SK-N-SH (cell line): ENCODE data around the gene INTS14. TPM values are rescaled to one million over a fixed set of nuclear protein-coding genes. Genes with fewer than 3 reads are reported as not detected.

Source experiments
- CTCF ChIA-PET: fragments of 300-600, 350-600 bp; formaldehyde crosslinking; extraction: SDS; loops from one replicate; lab custom pipeline; 2021; lab: Yijun Ruan, JAX
- POLR2A ChIA-PET: fragments of 350-600 bp; sonication (Branson Sonifier 250); formaldehyde crosslinking; extraction: SDS; loops from one replicate; lab custom pipeline; 2020; ENCODE audit warnings: antibody characterized with exemption, inconsistent platforms; lab: Yijun Ruan, JAX
- DNase-seq: peaks from one replicate; pipeline ENCODE4 v3.0.0; 2012
- H2AFZ ChIP-seq: fragments of 200-600 bp; sonication (generic); 2 replicates; pipeline ENCODE4 v1.8.1; 2016; ENCODE audit warnings: antibody characterized with exemption, mild to moderate bottlenecking, low read depth
- H3F3A ChIP-seq: fragments of 200-600 bp; sonication (generic); replicated peaks from 2 replicates; pipeline ENCODE3; 2016; ENCODE audit warnings: antibody characterized with exemption, mild to moderate bottlenecking; ENCODE audit not compliant: insufficient read depth
- H3K27ac ChIP-seq, 2 experiments: fragments of 200-500 bp in 1 of 2; fragments of 200-600 bp in 1 of 2; sonication (Bioruptor generic) in 1 of 2; sonication (generic), shearing (Covaris generic) in 1 of 2; 2 replicates each; pipeline versions ENCODE4 v1.5.1 to v1.6.1; 2014 to 2016; ENCODE audit warnings: low read depth in 2 of 2, inconsistent platforms in 1 of 2, low read length in 1 of 2, mild to moderate bottlenecking in 1 of 2, mixed read lengths in 1 of 2
- H3K27me3 ChIP-seq: fragments of 200-600 bp; sonication (generic), shearing (Covaris generic); 2 replicates; pipeline ENCODE4 v1.6.1; 2016; ENCODE audit warnings: mixed run types; ENCODE audit not compliant: insufficient read depth
- H3K36me3 ChIP-seq, 2 experiments: fragments of 200-500 bp in 1 of 2; fragments of 200-600 bp in 1 of 2; sonication (Bioruptor generic) in 1 of 2; sonication (generic) in 1 of 2; replicated peaks in 1 of 2; 2 replicates each; pipeline versions ENCODE3 to v1.5.1; 2014 to 2016; ENCODE audit warnings: low read length in 1 of 2, mild to moderate bottlenecking in 1 of 2; ENCODE audit not compliant: insufficient read depth in 2 of 2, control insufficient read depth in 1 of 2
- H3K4me1 ChIP-seq, 2 experiments: fragments of 200-500 bp in 1 of 2; fragments of 200-600 bp in 1 of 2; sonication (Bioruptor generic) in 1 of 2; sonication (generic), shearing (Covaris generic) in 1 of 2; 2 replicates each; pipeline versions ENCODE4 v1.5.1 to v1.6.1; 2014 to 2016; ENCODE audit warnings: low read depth in 1 of 2, low read length in 1 of 2, mixed run types in 1 of 2; ENCODE audit not compliant: insufficient read depth in 2 of 2, control insufficient read depth in 1 of 2
- H3K4me2 ChIP-seq: fragments of 200-600 bp; sonication (generic), shearing (Covaris generic); 2 replicates; pipeline ENCODE4 v1.6.1; 2017; ENCODE audit warnings: mixed run types
- H3K4me3 ChIP-seq, 2 experiments: fragments of 200-500 bp in 1 of 2; fragments of 200-600 bp in 1 of 2; sonication (Bioruptor generic) in 1 of 2; sonication (generic), shearing (Covaris generic) in 1 of 2; 2 replicates each; pipeline versions ENCODE4 v1.5.1 to v1.8.1; 2014 to 2016; ENCODE audit warnings: low read depth in 2 of 2, inconsistent platforms in 1 of 2, low read length in 1 of 2, mild to moderate bottlenecking in 1 of 2, mixed read lengths in 1 of 2, moderate library complexity in 1 of 2
- H3K79me2 ChIP-seq: fragments of 200-600 bp; sonication (generic); 2 replicates; pipeline ENCODE4 v1.8.1; 2017; ENCODE audit warnings: mild to moderate bottlenecking; ENCODE audit not compliant: insufficient read depth
- H3K9ac ChIP-seq: fragments of 200-600 bp; sonication (generic); 2 replicates; pipeline ENCODE4 v1.6.1; 2017; ENCODE audit warnings: mixed run types
- H3K9me2 ChIP-seq: fragments of 200-600 bp; sonication (generic); 2 replicates; pipeline ENCODE4 v1.6.1; 2017; ENCODE audit warnings: mixed run types
- H3K9me3 ChIP-seq: fragments of 200-600 bp; sonication (generic); 2 replicates; pipeline ENCODE4 v1.6.1; 2017; ENCODE audit warnings: mixed run types, mild to moderate bottlenecking, moderate library complexity
- H4K20me1 ChIP-seq: fragments of 200-600 bp; sonication (generic); 2 replicates; pipeline ENCODE4 v1.6.1; 2017; ENCODE audit warnings: mild to moderate bottlenecking, mixed run types; ENCODE audit not compliant: insufficient read depth
- CHD2 ChIP-seq: fragments of 150-350 bp; IDR thresholded peaks from 2 replicates; pipeline ENCODE4 v1.6.1; 2018; ENCODE audit warnings: low read length; ENCODE audit not compliant: partially characterized antibody
- CTCF ChIP-seq: fragments of 200-600 bp; sonication (generic); IDR thresholded peaks from 2 replicates; pipeline ENCODE4 v1.6.1; 2017; ENCODE audit warnings: antibody characterized with exemption, mild to moderate bottlenecking, moderate library complexity
- EP300 ChIP-seq, 2 experiments: IDR thresholded peaks; 2 replicates each; pipeline versions ENCODE4 v1.4.0 to v1.6.1; 2012; ENCODE audit warnings: borderline replicate concordance in 1 of 2, low read depth in 1 of 2, low read length in 1 of 2
- FOSL2 ChIP-seq: IDR thresholded peaks from 2 replicates; pipeline ENCODE4 v1.4.0; 2012; ENCODE audit warnings: low read depth, mild to moderate bottlenecking, moderate library complexity, borderline replicate concordance
- GABPA ChIP-seq: IDR thresholded peaks from 2 replicates; pipeline ENCODE4 v1.4.0; 2012; ENCODE audit warnings: low read depth, mild to moderate bottlenecking
- GATA2 ChIP-seq: sonication (generic); formaldehyde crosslinking; IDR thresholded peaks from 2 replicates; pipeline ENCODE4 v1.5.0; 2020; ENCODE audit warnings: mild to moderate bottlenecking, missing genetic modification reagents
- IRF3 ChIP-seq: fragments of 150-350 bp; IDR thresholded peaks from 2 replicates; pipeline ENCODE4 v1.6.1; 2016; ENCODE audit warnings: mild to moderate bottlenecking, low read depth, low read length
- JUND ChIP-seq: IDR thresholded peaks from 2 replicates; pipeline ENCODE4 v1.4.0; 2012
- MXI1 ChIP-seq: IDR thresholded peaks from 2 replicates; pipeline ENCODE4 v1.6.1; 2012; ENCODE audit warnings: mild to moderate bottlenecking, low read depth, low read length, improper control_type of control experiment
- NRF1 ChIP-seq: IDR thresholded peaks from 2 replicates; pipeline ENCODE4 v1.6.1; 2012; ENCODE audit warnings: low read depth, mild to moderate bottlenecking, low read length
- RAD21 ChIP-seq: IDR thresholded peaks from 2 replicates; pipeline ENCODE4 v1.6.1; 2012; ENCODE audit warnings: mild to moderate bottlenecking, low read length
- RCOR1 ChIP-seq: fragments of 150-350 bp; IDR thresholded peaks from 2 replicates; pipeline ENCODE4 v1.6.1; 2017; ENCODE audit warnings: antibody characterized with exemption, low read length
- RFX5 ChIP-seq: IDR thresholded peaks from 2 replicates; pipeline ENCODE4 v1.6.1; 2012; ENCODE audit warnings: mild to moderate bottlenecking, improper control_type of control experiment, low read length
- SMC3 ChIP-seq: IDR thresholded peaks from 2 replicates; pipeline ENCODE4 v1.6.1; 2012; ENCODE audit warnings: low read depth, low read length, improper control_type of control experiment
- TAF1 ChIP-seq: IDR thresholded peaks from 2 replicates; pipeline ENCODE4 v1.6.1; 2012; ENCODE audit warnings: low read depth, mild to moderate bottlenecking, low read length, moderate library complexity, borderline replicate concordance
- TEAD4 ChIP-seq: IDR thresholded peaks from 2 replicates; pipeline ENCODE4 v1.4.0; 2012; ENCODE audit warnings: mild to moderate bottlenecking, borderline replicate concordance; ENCODE audit not compliant: insufficient read depth
- USF1 ChIP-seq: IDR thresholded peaks from 2 replicates; pipeline ENCODE4 v1.4.0; 2012; ENCODE audit warnings: low read depth, borderline replicate concordance
- YY1 ChIP-seq: IDR thresholded peaks from 2 replicates; pipeline ENCODE4 v1.4.0; 2012; ENCODE audit warnings: low read depth, mild to moderate bottlenecking
- ZBTB33 ChIP-seq: IDR thresholded peaks from 2 replicates; pipeline ENCODE4 v1.4.0; 2012; ENCODE audit warnings: low read depth, borderline replicate concordance
- WGBS: methylation state at CpG from one replicate; pipeline ENCODE4 v1.1.6; 2017; ENCODE audit warnings: low lambda C conversion rate; 5-methylcytosine and 5-hydroxymethylcytosine counted together
- polyA plus RNA-seq, 3 experiments: library from polyadenylated mRNA; depleted of rRNA; stranded (reverse); fragments of >200 nt; gene quantifications; 2 replicates each; pipeline ENCODE4 v1.2.3, GENCODE V29; 2012

INTS14 gene
- polyA plus RNA-seq, 1 of the 3 experiments (the other 2 are of a cell fraction) = 44.9 TPM

- 72% methylated on average over 3 of the region's 3 CpGs for WGBS
Measured at GRCh38 chr15:65595960-65596359, 15.0 kb downstream of the INTS14 start.

GRCh38 chr15:65587094-65587493 lies 23.8 kb downstream of the INTS14 start:
- POLR2A ChIA-PET = no interaction called here
- H3K4me1 ChIP-seq = peaks cover 5 to 9% of the 10 kb centered on the region in 2 experiments; a peak in 3 of 4 replicates
- no peak overlapping the region for H2AFZ ChIP-seq
- no peaks in the 10 kb centered on the region for H3K27me3 ChIP-seq
- 98% methylated on average over 1 of the region's 1 CpG for WGBS
- H4K20me1 ChIP-seq = no peaks in the 10 kb centered on the region
- CTCF ChIA-PET = no interaction called here
- H3K4me3 ChIP-seq = no peak overlapping the region
- peaks cover 4% of the 10 kb centered on the region for H3F3A ChIP-seq
- DNase-seq = no peak
- no peak overlapping the region for H3K27ac ChIP-seq
- H3K9ac ChIP-seq = no peak overlapping the region
- no peak overlapping the region for H3K4me2 ChIP-seq
- H3K9me2 ChIP-seq = no peaks in the 10 kb centered on the region
- no peaks in the 10 kb centered on the region for H3K79me2 ChIP-seq
- H3K9me3 ChIP-seq = no peaks in the 10 kb centered on the region
- H3K36me3 ChIP-seq = peaks cover 64 to 72% of the 10 kb centered on the region in 2 experiments
- TF ChIP-seq FOSL2 (no peak), JUND (no peak), MXI1 (no peak), TAF1 (no peak), NRF1 (no peak), IRF3 (no peak), TEAD4 (no peak), GABPA (no peak), GATA2 (CRISPR knock-in tag) (no peak), ZBTB33 (no peak), CHD2 (no peak), CTCF (no peak), YY1 (no peak), USF1 (no peak)

More at GRCh38 chr15:65595960-65596359, 15.0 kb downstream of the INTS14 start:
- Histone ChIP-seq H3K27ac (no peak overlapping the region), H3K9me3 (no peaks in the 10 kb centered on the region), H3K36me3 (peaks cover 70 to 81% of the 10 kb centered on the region in 2 experiments), H3K9ac (no peak overlapping the region), H4K20me1 (no peaks in the 10 kb centered on the region)
- peak; percentile 59 for DNase-seq
- POLR2A ChIA-PET = interaction anchor here (1.1 kb wide), 1 partner anchor 15 kb away, joined by 4 read pairs; the partner anchor contains the start of gene INTS14
- TF ChIP-seq EP300 (IDR thresholded peaks at IDR 0.05; ENCODE audit: borderline replicate concordance in 1 of 2, low read depth in 1 of 2, low read length in 1 of 2) (no peak), SMC3 (peak; percentile 27; the same call in 1 of the 2 replicates), RAD21 (peak; percentile 67), RFX5 (no peak), RCOR1 (no peak), CTCF (peak; percentile 59)
- TF ChIP-seq, all 33 proteins: peak for 3
- Histone ChIP-seq H3K27me3 (no peaks in the 10 kb centered on the region), H3K4me1 (no peaks in the 10 kb centered on the region), H2AFZ (no peak overlapping the region), H3K4me3 (no peak overlapping the region), H3K4me2 (no peak overlapping the region), H3K9me2 (no peaks in the 10 kb centered on the region), H3F3A (no peaks in the 10 kb centered on the region), H3K79me2 (no peaks in the 10 kb centered on the region)
- CTCF ChIA-PET = interaction anchor here (0.6 to 3.2 kb wide), 24 partner anchors 9 to 306 kb away, joined by 3 to 19 read pairs (median 4); partner anchors contain the start of gene INTS14
